Kidney glomerular epithelial cell (primary cell): Measurements from ENCODE around the gene DCAF11.
"Not testable (repeated sequence)": the region's sequence is repeated elsewhere in the genome, so short reads cannot be mapped to it uniquely, and the experiment has no call there.

ENCODE experiments used
- DNase-seq: peaks from one replicate; lab custom pipeline; 2025; lab: John Stamatoyannopoulos, UW

Gene DCAF11

DNA sequence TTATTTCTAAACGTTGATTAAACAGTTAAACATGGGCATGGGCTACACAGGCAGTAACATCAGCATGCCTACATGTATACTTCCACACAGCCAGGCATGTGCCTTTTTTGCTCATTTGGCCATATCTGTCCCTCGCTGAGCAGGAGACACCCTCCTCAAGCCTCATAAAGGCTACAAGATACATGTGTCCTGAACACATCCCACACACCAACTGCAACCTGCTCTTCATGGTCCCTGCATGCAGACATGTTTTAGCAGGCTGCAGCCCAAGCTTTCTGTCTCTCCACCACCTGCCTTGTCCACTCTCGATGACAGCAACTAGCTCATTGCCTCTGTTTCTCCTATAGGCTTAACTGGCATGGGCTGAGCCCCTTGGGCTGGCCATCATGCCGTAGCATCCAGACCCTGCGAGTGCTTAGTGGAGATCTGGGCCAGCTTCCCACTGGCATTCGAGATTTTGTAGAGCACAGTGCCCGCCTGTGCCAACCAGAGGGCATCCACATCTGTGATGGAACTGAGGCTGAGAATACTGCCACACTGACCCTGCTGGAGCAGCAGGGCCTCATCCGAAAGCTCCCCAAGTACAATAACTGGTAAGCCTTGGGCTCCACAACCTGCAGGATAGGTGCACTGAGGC lies 17.9 kb upstream of the DCAF11 start:
- DNase-seq: no peak

DNA sequence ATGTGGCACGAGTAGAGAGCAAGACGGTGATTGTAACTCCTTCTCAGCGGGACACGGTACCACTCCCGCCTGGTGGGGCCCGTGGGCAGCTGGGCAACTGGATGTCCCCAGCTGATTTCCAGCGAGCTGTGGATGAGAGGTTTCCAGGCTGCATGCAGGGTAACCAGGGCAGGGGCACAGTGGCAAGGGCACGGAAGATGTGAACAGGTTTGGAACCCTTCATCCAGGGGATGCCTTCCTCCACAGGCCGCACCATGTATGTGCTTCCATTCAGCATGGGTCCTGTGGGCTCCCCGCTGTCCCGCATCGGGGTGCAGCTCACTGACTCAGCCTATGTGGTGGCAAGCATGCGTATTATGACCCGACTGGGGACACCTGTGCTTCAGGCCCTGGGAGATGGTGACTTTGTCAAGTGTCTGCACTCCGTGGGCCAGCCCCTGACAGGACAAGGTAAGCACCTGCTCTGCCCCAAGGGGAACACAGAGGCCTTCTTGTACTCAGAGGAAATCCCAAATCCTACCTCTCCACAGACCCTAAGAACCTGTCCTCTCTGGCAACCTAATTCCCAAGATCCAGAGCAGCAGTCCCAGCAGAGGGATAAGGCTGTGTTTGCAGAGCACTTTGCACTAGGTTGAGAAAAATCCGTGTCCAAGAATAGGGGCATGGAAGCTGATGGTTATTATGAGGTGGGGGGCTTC lies 16.2 kb upstream of the DCAF11 start:
- DNase-seq: no peak

DNA sequence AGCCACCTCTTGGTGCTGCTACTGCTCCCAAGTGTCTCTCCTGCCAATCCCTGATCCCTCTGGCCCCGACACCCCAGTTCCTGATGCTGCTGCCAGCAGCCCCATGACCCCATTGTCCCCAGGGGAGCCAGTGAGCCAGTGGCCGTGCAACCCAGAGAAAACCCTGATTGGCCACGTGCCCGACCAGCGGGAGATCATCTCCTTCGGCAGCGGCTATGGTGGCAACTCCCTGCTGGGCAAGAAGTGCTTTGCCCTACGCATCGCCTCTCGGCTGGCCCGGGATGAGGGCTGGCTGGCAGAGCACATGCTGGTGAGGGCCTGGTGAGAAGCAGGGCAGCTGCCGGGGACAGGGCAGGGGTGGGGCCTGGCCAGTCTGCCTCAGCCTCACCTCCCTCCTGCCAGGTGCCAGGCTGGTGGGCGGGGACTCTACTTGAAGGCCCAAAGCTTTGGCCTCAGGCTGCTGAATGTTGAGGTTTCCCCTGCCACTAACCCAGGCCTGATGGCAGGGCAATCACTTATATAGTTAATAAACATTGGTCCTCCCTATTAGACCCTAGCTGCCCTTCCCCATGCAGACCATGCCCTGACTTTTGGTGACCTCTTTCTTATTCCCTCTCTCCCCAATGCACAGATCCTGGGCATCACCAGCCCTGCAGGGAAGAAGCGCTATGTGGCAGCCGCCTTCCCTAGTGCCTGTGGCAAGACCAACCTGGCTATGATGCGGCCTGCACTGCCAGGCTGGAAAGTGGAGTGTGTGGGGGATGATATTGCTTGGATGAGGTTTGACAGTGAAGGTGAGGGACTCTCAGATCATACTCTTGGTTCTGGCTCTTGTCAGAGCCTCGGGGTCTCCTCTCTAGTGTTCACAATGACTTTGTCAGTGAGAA lies 15.4 kb upstream of the DCAF11 start:
- DNase-seq: no peak

DNA sequence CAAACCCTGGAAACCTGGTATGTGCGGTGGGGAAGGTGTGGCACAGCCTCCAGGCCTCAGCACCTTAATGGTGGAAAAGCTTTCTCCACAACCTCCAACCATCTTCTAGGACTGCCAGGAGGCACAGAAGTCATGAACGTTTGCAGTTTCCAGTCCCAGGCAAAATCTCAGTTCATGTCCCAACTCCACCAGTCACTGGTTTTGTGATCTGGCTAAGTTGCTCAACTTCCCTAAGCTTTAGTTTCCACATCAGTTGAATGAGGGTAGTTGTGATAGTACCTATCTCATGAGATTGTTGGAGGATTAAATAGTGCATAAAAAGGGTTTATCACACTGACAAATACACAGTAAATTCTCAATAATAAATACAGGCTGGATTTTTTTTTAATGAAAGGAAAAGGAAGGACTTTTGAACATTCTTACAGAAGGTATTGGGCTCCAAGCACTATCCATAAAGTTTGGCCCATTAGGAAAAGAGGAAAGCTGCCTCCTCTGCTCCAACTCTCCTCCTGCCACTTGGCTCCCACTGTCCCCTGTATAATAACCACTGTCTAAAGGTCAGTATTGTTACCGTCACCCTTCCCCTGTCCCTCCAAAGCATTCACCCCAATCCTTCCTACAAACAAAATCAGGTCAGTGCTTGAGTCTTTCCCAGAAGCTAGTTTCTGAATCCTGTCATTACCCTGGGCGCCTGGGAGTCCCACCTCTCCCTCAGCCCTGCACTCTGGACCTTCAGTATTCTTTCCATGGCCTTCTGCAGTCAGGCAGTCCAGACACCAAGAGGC lies 14.2 kb upstream of the DCAF11 start:
- DNase-seq: no peak

DNA sequence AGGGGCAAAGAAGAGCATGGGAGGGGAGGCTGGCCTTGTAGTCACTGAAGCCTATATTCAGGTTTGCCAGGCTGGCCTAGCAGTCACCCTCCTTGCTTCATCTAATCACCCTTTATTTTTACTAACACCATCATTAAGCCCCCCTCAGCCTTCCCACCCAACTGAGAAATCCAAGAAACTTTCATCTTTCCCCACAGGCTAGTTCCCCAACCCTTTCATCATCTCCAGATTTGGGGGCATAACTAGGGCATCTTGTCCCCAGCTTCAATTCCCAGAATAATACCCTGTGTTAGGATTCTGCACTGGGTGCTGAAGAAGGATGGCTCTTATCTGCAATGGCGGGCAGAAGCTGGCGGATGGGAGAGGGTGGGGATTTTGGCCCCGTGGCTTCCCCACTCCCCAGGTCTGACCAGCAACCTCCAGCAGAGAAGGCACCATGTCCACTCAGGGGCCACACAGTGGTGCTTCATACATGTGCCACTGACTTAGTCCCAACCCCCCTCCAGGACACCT lies 13.5 kb upstream of the DCAF11 start:
- no peak for DNase-seq

DNA sequence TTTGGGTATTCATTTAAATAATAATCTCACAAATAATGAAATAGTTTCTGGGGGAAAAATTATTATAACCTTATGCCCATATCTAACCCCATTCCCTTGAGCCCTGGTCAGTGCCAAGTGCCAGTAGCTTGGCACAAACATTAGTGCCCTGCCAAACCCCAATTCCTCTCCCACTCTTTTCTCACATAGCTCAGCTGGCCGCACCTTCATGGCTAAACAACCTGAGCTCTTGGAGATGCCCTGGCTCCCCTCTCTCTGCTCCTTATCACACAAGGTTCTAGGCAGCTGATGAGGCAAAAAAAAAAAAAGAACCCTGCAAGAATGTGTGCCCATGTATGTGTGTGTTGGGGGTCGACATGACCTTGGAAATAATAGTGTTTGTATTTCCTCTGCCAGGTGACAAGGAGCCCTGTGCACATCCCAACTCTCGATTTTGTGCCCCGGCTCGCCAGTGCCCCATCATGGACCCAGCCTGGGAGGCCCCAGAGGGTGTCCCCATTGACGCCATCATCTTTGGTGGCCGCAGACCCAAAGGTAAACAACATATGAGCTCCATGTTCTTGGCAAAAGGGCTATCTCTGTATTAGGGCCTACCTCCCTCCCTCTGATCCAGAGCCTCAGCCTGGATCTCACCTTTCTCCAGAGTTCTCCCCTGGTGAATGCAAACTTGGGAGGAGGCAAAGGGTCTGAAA lies 12.1 kb upstream of the DCAF11 start:
- no peak for DNase-seq

DNA sequence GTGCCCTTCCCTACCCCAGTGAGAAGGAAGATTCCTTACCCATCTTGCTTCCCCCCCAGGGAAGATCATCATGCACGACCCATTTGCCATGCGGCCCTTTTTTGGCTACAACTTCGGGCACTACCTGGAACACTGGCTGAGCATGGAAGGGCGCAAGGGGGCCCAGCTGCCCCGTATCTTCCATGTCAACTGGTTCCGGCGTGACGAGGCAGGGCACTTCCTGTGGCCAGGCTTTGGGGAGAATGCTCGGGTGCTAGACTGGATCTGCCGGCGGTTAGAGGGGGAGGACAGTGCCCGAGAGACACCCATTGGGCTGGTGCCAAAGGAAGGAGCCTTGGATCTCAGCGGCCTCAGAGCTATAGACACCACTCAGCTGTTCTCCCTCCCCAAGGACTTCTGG lies 11.1 kb upstream of the DCAF11 start:
- DNase-seq: no peak

DNA sequence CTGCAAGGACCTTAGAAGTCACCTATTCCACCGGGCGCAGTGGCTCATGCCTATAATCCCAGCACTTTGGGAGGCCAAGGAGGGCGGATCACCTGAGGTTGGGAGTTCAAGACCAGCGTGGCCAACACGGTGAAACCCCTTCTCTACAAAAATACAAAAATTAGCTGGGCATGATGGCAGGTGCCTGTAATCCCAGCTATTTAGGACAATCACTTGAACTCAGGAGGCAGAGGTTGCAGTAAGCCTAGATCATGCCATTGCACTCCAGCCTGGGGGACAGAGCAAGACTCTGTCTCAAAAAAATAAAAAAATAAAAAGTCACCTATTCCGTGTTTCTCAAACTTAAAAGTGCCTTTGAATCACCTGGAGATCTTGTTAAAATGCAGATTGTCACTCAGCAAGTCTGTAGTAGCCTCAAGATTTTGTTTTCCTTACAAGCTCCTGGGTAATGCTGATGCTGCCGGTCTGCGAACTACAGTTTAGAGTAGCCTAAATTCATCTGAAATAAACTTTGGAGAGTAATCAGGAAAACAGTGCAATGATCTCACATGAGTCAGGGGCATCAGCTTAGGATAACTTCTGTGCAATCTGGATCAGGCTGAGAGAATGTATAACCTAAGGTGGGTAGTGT lies 8.9 kb upstream of the DCAF11 start:
- not testable (repeated sequence) for DNase-seq

DNA sequence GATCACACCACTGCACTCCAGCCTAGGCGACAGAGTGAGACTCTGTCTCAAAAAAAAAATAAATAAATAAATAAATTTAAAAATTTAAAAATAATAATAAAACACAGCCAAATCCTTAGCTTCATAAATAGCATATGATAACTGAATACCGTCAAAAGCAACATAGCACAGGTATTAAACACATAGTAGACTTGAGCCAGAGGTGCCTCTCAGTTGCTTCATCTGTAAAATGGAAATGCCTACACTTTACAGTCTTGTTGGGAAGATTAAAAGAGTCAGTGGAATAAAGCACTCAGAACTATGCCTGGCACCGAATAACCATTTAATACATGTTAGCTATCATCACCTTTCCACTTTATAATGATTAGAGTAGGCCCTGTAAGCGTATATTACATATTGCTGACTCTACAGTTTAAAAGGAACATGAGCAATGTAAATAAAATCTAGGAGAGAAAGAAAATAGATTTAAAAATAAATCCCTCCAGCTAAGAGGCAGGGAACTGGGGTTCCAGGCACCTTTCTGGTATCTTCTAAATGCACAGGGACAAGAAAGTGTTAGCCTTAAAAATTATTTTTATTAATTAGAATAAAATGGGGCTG lies 7.8 kb upstream of the DCAF11 start:
- DNase-seq: no peak

DNA sequence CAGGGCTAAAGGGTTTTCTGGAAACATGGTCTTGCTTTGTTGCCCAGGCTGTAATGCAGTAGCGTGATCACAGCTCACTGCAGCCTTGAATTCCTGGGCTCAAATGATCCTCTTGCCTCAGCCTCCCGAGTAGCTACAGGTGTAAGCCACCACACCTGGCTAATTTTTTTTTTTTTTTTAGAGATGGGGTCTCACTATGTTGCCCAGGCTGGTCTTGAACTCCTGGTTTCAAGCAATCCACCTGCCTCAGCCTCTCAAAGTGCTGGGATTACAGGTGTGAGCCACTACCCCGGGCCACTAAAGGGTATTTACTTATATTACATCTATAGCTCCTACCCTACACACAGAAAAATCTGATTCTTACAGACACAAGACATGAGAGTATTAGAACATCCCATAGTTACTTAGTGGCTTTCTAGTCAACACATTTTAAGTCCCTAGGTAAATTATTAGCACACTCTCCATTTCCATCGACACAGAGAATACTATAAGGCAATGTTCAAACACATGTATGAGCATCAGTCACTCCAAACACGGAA lies 6.2 kb upstream of the DCAF11 start:
- DNase-seq: no peak

DNA sequence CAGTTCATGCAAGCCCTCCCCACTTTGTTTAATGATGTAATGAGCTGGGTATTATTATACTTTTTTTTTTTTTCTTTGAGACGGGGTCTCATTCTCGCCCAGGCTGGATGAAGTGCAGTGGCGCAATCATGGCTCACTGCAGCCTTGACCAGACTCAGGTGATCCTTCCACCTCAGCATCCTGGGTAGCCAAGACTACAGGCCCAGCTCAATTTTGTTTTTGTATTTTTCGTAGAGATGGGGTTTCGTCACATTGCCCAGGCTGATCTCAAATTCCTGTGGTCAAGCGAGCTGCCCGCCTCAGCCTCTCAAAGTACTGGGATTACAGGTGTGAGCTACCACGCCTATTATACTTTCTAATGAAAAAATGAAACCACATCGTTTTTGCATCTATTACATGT lies 4.5 kb upstream of the DCAF11 start:
- DNase-seq: no peak

DNA sequence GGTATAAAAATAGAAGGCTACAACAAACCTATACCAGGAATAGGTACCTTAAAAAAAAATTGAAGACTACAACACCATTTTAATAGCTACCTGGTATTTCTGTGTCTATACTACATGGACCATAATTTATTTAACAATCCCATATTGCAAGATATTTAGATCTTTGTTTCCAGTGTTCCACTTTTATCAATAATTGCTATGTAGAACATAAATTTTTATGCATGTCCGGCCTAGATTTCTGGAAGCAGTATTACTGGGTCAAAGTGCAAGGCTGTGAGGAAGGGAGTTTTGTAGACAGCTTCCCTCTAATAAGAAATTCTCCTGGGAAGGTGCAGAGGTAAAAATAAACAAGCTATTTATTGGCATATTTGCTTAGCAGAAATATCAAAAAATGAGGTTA lies 4.1 kb upstream of the DCAF11 start:
- DNase-seq: no peak

DNA sequence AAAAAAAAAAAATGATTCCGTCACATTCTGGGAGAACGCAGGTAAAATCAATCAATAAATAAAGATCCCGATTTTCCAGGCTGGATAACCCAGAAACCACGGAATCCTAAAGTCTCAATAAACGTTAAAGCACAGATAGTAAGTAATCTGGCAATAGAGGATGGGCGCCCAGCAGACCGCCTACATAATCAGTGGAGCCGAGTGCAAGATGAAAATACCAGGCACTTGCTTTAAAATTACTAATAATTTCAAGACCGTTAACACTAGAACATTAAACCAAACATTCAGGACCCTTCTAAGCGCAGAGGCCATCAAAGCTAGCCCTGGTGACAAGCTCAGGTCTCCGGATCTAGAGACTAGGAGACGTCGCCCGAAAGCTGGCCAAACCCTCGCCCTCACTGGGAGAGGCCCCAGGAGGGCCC lies 1.2 kb upstream of the DCAF11 start:
- DNase-seq: peak; percentile 63

DNA sequence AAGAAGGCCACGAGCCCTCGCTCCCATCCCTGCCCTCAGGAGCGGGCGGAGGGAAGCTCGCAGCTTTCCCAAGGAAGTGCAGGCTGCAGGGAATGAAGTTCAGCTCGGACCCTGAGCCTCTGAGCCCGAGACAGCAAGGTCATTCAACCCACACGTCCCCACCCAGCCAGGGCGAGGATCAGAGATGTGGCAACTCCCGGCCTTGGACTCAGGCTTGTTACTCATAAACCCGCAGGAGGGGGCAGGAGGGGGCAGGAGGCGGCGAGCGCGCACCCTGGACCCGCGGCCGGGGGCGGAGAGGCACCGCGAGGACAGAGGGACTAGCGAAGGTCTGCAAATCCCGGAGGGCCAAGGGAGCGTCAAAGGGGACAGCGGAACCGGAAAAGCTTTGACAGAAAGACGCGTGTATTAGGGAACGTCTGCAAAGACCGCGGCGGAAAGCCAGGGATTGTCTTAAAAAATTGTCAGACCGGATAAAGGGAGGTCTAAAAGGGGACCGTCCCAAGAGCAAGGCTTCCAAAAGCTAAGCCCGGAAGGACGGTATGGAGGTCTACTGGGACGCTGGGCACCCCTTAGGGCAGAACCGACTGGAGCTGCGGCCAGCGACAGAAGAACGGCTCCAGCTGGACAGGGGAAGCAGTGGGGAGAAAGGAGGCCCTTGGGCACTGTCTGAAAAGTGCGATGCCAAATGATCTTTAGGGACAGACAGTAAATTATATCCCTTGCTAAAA lies 611 bp upstream of the DCAF11 start:
- peak; percentile 86 for DNase-seq

DNA sequence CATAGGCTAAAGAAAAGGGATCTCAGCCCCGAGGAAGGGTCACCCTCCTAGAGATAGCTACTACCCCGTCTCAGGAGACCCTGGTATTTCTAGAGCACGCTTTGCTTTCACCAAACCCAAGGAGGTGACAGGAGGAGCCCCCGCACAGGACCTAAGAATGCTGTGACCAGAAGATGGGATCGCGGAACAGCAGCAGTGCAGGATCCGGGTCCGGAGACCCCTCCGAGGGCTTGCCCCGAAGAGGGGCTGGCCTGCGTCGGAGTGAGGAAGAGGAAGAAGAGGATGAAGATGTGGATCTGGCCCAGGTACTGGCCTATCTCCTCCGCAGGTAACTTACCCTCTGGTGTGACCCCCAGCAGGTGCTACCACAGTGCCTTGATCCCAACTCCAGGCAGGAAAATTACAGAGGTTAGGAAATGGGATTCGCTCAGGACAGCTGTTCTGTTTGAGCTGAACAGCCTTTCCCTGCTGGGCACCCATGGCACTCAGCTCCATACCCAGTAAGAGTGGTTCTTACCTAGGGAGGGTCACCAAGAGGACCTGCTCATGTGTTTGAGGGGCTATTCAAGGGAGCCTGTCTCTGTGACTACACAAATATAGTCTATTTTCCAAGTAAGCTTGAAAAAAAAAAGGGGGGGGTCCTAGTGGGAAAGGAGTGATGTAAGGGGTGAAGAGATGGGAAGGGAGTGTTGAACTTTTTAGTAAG lies 998 bp downstream of the DCAF11 start:
- no peak for DNase-seq

DNA sequence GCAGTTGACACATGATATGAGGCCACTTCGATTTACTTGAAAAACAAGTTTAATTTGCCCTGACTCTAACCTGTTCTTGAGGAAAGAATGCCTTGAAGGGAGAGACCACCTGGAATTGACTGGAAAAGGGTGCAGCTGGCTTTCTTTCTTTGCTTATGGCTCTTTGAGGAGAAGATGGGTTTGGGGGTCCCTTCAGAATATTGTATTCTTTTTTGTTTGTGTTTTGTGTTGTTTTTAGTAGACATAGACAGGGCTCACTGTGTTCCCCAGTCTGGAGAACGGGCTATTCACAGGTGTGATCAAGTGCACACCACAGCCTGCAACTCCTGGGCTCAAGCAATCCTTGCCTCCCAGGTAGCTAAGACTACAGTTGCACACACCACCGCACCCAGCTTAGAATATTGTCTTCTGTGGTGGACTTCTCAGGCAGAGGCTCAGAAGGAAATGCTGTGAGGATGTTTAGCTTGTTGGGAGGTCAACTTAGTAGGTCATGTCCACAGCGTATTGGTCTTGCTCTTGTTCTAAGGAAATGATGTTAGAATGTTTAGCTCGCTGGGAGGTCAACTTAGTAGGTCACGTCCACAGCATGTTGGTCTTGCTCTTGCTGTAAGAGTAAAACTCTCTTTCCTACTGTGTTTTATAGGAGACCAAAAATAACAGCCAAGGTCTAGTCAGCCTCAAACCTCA lies 1.7 kb downstream of the DCAF11 start:
- no peak for DNase-seq

DNA sequence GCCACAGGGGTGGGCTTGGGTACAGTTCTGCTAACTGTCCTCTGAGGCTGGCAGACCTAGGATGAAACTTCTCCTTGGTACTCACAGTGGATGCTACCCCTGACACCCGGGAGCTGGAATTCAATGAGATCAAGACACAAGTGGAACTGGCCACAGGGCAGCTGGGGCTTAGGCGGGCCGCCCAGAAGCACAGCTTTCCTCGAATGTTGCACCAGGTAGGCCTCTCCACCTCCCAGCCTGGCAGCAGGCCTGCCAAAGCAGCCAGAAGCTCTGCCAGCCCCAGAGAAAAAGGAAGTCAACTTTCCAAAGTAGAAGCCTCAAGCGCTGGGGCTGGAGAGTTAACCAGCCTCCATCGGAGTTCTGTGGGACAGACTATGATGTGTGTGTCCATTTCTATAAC lies 2.6 kb downstream of the DCAF11 start:
- no peak for DNase-seq

DNA sequence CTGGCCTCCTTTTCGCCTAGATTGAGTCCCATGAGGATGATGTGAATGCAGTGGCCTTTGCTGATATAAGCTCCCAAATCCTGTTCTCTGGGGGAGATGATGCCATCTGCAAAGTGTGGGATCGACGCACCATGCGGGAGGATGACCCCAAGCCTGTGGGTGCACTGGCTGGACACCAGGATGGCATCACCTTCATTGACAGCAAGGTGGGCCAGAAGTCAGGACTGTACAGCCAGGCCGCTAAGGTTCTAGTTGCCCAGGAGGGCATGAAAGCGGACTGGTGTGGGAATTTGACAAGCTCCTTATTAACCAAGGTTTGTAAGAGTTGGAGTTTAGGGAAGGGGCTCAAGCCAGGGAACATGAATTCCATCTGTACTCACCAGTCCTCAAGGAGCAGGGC lies 5.1 kb downstream of the DCAF11 start:
- DNase-seq: no peak
